Psoas muscle (tissue), 8 donors: ENCODE results near the gene SORBS1. TPM values are rescaled to one million over a fixed set of nuclear protein-coding genes. Genes with fewer than 3 reads are reported as not detected.

ENCODE experiments used
- ATAC-seq, 4 donors: fragments of 200-7000 bp; cut with Tn5 transposase; one replicate each; pipeline ENCODE4 v1.9.1; 2020; ENCODE audit warnings: moderate library complexity in 3 of 4, mild to moderate bottlenecking in 2 of 4
- DNase-seq, 2 donors: peaks; one replicate each; pipeline ENCODE4 v3.0.0-alpha.2; 2020
- H3K27ac ChIP-seq: fragments of 200-600 bp; one replicate; pipeline ENCODE4 v1.8.0; 2022
- H3K27me3 ChIP-seq, 3 donors: fragments of 200-600 bp in 1 of 3; one replicate each; pipeline versions ENCODE4 v1.6.1 to v1.8.0; 2013 to 2022; ENCODE audit warnings: low read length in 2 of 3, mild to moderate bottlenecking in 2 of 3, moderate library complexity in 1 of 3; ENCODE audit not compliant: insufficient read depth in 3 of 3
- H3K36me3 ChIP-seq, 2 donors: fragments of 200-600 bp in 1 of 2; one replicate each; pipeline versions ENCODE4 v1.6.1 to v1.8.0; 2013 to 2022; ENCODE audit warnings: low read depth in 1 of 2, mild to moderate bottlenecking in 1 of 2, moderate library complexity in 1 of 2; ENCODE audit not compliant: insufficient read depth in 1 of 2
- H3K4me1 ChIP-seq: fragments of 200-600 bp; one replicate; pipeline ENCODE4 v1.8.0; 2022
- H3K4me3 ChIP-seq: fragments of 200-600 bp; one replicate; pipeline ENCODE4 v1.8.0; 2022; ENCODE audit warnings: mild to moderate bottlenecking
- H3K9me3 ChIP-seq: fragments of 200-600 bp; one replicate; pipeline ENCODE4 v1.8.0; 2022
- CTCF ChIP-seq: fragments of 200-600 bp; IDR thresholded peaks from one replicate; pipeline ENCODE4 v1.8.0; 2022; ENCODE audit warnings: antibody characterized with exemption
- WGBS, 3 donors: extraction: QIAGEN DNeasy Blood & Tissue Kit; methylation state at CpG; one replicate each; pipeline versions ENCODE4 v1.1.6 to v1.1.7; 2013; 5-methylcytosine and 5-hydroxymethylcytosine counted together
- intact Hi-C, 2 donors: fragments of 100-400 bp; cut with DNase I; formaldehyde crosslinking; loops; one replicate each; pipeline versions ENCODE4 v1.11.0 to v1.14.2; 2022
- polyA plus RNA-seq, 3 donors: library from polyadenylated mRNA; stranded (reverse); fragments of 200-250 nt; gene quantifications; one replicate each; pipeline ENCODE4 v1.2.3, GENCODE V29; 2013
- total RNA-seq, 4 donors: library from RNA; stranded (reverse); fragmentation: NEBNext Ultra II Directional in 2 of 4; extraction: Animal tissue kit (Norgen Biotek cat#: 25700) in 2 of 4; gene quantifications; one replicate each; pipeline versions ENCODE4 v1.2.1 to v1.2.4, GENCODE V29; 2021 to 2023
- donor health status: healthy with polysubstance abuse.
- donor health status: DM: no; HTN: no; CAD: no; lungs with moderate emphysema.
- donor health status: Bipolar disorder and iron deficiency.
- donor health status: healthy.
- donor health status: DM: yes; HTN: yes; CAD: no.
- donor health status: DM: no; HTN: no; CAD: no.
- donor health status: DM: no; HTN: no; CAD: no.
- donor health status: DM: yes; HTN: yes; CAD: no.

Gene SORBS1
- total and polyA plus RNA-seq, 7 donors: 17.3 to 306 (median 145) TPM

- Histone ChIP-seq H3K9me3 (no peaks in the 10 kb centered on the region), H3K4me1 (peaks cover 36% of the 10 kb centered on the region), H3K27me3 (no peaks in the 10 kb centered on the region), H3K4me3 (no peak overlapping the region), H3K27ac (no peak overlapping the region), H3K36me3 (peaks cover 4 to 41% of the 10 kb centered on the region in 2 donors)
- intact Hi-C loops: loop anchor here in 1 of 2 donors (5.0 kb wide), 1 partner anchor 51 kb away; no protein-coding TSS in a partner anchor
- TF ChIP-seq CTCF: no peak
- ATAC-seq (no peak), DNase-seq (no peak)
- WGBS, 3 donors: 22 to 51% (median 34%) methylated on average over 2 of the region's 2 CpGs
Observed at GRCh38 chr10:95428701-95429100, 132.5 kb downstream of the SORBS1 start.

GRCh38 chr10:95426482-95426881 is 134.7 kb downstream of the SORBS1 start:
- no peak for ATAC-seq
- intact Hi-C loops: loop anchor here in 1 of 2 donors (5.0 kb wide), 1 partner anchor 49 kb away; no protein-coding TSS in a partner anchor
- peaks cover 21% of the 10 kb centered on the region for H3K4me1 ChIP-seq
- TF ChIP-seq CTCF: no peak
- WGBS, 3 donors: 80 to 87% (median 81%) methylated on average over 5 of the region's 5 CpGs
- H3K4me3 ChIP-seq: no peak overlapping the region
- H3K27me3 ChIP-seq: no peaks in the 10 kb centered on the region
- no peak for DNase-seq
- H3K36me3 ChIP-seq: peaks cover 4 to 63% of the 10 kb centered on the region in 2 donors
- H3K27ac ChIP-seq: no peak overlapping the region
- H3K9me3 ChIP-seq: no peaks in the 10 kb centered on the region

- no peaks in the 10 kb centered on the region for H3K9me3 ChIP-seq
- peaks cover 16% of the 10 kb centered on the region for H3K4me1 ChIP-seq
- 63 to 82% (median 76%) methylated on average over 2 of the region's 2 CpGs for WGBS, 3 donors
- no peak for ATAC-seq
- H3K27ac ChIP-seq: no peak overlapping the region
- intact Hi-C loops: loop anchor here in 1 of 2 donors (5.0 kb wide), 1 partner anchor 49 kb away; no protein-coding TSS in a partner anchor
- H3K36me3 ChIP-seq: peaks cover 4 to 68% of the 10 kb centered on the region in 2 donors
- TF ChIP-seq CTCF: no peak
- no peak overlapping the region for H3K4me3 ChIP-seq
- H3K27me3 ChIP-seq: no peaks in the 10 kb centered on the region
- DNase-seq: no peak
Observed at GRCh38 chr10:95425592-95426465, 135.3 kb downstream of the SORBS1 start.

- peaks cover 4% of the 10 kb centered on the region for H3K4me1 ChIP-seq
- H3K27ac ChIP-seq: no peak overlapping the region
- intact Hi-C loops: loop anchor here in 1 of 2 donors (5.0 kb wide), 1 partner anchor 36 kb away; no protein-coding TSS in a partner anchor
- TF ChIP-seq CTCF: no peak
- WGBS, 3 donors: 59 to 73% (median 62%) methylated on average over 6 of the region's 6 CpGs
- peaks cover 0 to 83% of the 10 kb centered on the region in 2 donors for H3K36me3 ChIP-seq
- no peaks in the 10 kb centered on the region for H3K9me3 ChIP-seq
- no peak for DNase-seq
- H3K4me3 ChIP-seq: no peak overlapping the region
- no peaks in the 10 kb centered on the region for H3K27me3 ChIP-seq
- peak in 2 of 4 donors; percentile 22 to 34 for ATAC-seq
Observed at GRCh38 chr10:95423164-95424005, 137.8 kb downstream of the SORBS1 start.
